ENCODE results near the gene SHISA6.
"Not testable (repeated sequence)": the region's sequence is repeated elsewhere in the genome, so short reads cannot be mapped to it uniquely, and the experiment has no call there.

The SHISA6 gene

DNA sequence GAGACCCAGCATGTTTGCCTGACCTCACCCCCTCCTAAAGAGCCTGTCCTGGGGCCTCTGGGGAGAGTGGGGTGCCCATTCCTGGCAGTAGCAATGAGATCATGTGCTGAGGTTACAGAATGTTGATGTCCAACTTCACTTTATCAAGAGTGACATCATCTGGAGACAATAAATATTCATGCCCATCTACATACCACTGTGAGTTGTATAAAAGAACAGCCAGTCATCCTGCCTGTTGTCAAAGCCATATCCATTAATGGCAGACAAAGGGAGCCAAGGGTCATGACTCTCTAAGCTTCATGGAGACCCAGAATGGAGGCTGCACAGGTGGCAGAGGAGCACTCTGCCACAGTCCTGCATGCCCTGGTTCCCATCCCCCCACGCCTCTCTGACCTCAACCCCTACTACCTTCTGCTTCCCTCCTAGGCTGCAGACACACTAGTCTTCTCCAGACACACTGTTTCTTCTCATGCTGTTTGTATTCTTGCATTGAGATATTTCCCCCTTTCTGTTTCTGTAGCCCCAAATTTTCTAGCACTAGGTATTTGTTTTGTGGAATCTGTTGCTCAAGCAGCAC, 27.1 kb downstream of the SHISA6 start:
- no peak for DNase-seq

DNA sequence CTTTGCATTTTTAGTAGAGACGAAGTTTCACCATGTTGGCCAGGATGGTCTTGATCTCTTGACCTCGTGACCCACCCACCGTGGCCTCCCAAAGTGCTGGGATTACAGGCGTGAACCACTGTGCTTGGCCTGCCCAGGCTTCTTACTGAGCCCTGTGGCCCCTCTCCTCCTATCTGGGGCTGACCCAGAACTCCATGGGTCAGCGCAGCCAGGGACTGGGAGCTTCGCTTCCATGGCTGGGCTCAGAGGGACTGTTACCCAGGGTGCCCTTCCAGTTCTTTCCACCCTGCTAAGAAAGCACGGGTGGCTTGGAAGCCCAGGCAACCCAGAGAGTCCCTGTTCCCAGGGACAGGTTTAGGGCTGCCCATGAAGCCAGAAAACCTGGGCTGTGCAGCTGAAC, 28.2 kb downstream of the SHISA6 start:
- DNase-seq = no peak

DNA sequence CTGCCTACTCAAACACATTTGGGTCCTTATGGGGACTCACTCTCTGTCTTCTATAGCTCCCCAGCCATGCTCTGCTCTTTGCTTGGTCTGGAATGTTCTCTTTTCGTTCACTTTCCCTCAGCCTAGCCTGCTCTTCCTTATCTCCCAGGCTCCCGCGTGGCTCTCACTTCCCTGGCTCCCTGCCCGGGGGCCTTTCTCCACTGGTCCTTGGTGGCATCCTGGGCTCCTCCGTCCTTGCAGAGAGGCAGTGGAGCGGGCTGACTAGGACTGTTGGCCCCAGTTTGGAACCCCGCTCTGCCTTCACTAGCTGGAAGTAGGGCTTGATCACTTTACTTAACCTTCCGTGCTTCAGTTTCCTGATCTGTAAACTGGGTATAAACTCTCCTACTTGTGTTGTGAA, 31.2 kb downstream of the SHISA6 start:
- DNase-seq = no peak

DNA sequence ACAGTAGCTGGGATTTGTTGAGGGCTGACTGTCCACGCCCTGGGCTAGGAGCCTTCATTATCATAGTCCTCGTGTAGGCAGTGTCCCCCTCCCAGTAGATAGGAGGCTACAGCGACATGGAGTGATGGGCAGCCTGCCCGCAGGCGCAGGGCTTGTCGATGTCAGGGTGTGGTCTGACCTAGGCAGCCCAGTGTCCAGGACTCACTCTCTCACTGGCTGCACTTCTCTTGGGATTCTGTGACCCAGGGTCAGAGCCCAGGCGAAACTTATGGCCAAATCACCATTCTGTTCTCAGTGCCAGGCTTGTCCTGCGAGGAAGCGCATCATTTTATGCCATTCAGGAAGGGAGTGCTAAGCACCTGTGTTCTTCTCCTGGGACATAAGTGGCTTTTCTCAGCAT, 32.6 kb downstream of the SHISA6 start:
- DNase-seq = no peak

DNA sequence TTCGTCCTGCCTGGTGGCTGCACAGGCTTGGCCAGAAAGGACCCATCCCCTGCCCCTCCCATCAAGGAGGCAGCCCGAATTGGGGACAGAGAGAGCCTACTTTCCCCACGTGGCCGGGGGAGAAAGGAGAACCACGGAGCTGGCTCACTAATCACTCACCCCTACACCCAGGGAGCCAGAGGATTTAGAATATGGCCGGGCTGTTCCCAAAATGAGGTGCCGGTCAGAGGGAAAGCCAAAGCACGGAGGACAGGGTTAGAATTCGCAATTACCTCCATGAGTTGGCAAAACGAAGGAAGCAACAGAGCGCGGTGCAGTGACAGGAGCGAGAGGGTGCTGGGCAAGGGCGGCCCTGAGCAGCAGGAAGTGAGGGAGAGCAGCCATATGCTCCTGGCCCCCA, 33.1 kb downstream of the SHISA6 start:
- no peak for DNase-seq

DNA sequence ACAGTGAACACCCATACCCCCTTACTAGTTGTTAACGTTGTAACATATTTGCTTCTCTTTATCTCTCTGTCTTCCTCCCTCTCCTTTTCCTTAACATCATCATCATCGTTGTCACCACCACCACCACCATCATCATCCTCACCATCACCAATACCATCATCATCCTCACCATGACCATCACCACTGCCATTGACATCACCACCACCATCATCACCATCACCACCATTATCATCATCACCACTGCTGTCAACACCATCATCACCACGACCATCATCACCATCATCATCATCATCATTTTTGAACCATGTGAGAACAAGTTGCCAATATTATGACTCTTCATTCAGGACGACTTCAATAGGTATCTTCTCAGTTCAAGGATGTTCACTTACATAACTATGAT, 35.5 kb downstream of the SHISA6 start:
- DNase-seq = no peak

DNA sequence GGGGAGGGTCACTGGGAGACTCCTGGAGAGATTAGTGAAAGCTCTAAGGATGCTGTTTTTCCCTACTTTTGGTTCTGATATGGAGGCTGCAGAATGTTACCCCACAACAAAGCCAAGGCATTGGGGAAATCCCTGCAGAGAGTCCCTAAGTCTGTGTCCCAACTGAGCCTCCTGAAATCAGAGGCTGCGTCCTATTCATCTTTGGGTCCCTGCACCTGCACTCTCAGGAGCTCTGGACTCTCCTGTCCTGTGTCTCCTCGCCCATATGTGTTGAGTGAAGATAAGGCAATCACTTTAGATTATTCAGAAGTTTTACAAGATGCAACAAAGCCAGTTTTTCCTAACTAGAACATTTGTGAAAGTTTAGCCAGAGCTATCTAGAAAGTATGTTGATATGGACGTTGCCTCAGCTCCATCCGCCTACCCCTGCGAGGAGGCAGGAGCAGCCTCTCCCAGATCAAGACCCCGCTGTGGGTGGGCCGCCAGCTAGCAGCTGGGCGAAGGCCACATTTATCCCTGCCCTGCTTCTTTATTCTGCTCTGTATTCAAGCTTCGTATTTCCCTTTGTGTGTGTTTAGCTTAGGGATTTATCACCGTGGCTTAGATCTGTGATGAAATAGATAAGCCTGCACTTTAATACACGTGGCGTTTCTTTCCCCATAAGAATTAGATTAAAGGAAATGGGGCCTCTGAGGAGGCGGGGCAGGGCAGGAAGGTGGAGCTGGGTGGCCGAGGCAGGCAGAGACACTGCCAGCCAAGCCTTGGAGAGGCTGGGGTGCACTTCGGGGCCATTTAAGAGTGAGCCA, 37.4 kb downstream of the SHISA6 start:
- DNase-seq = no peak

DNA sequence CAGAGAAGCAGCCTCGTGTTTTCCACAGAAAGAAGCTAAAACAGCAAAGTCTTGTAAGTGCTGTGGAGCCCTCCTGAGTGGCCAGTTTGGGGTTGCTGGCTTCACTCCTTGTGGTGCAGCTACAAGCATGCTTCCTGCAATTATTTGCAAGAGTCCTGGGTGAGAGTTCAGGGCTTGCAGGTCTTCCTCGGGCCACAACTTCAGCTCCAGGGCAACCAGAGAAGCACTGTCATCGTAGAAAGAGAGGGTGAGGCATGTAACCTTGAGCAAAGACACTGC, 37.9 kb downstream of the SHISA6 start:
- no peak for DNase-seq

DNA sequence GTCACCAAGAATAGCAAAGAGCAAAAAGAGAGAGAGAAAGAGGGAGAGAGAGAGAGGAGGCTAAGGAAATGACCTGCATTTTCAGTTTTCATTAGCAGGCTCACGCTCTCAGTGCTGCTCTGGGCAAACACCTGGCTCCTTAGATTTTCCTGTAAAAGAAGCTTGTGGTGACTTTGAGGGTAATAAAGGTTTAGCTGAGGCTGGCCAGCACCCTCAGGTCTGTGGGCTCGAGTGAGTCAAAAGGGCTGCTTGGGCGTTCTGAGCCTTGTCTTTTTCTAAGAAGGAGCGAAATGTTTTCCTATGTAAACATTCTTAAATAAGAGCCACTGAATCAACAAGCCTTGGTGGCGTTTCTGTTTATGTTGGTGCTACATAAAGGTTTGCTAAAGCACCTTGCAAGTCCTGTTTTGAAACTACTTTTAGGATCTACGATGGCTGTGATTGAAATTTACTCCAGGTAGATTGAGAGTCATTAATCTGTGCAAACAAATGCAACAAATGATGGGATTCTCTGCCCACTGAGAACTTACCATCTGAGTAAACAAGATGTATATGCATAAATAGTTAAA, 38.8 kb downstream of the SHISA6 start:
- no peak for DNase-seq

DNA sequence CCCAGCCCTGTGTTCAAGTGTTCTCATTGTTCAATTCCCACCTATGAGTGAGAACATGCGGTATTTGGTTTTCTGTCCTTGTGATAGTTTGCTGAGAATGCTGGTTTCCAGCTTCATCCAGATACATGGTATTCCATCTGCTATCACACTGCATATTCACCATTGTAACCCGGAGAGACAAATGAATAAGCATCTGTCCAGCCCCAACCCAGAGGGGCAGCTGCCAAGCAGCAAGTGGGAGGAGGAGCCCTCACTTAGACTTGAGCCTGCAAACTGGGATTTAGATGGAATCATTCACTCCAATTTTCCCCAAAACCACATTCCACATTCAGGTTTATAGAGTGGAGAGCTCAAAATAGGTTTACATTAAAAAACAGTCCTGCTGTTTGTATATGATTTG, 41.6 kb downstream of the SHISA6 start:
- DNase-seq = no peak

DNA sequence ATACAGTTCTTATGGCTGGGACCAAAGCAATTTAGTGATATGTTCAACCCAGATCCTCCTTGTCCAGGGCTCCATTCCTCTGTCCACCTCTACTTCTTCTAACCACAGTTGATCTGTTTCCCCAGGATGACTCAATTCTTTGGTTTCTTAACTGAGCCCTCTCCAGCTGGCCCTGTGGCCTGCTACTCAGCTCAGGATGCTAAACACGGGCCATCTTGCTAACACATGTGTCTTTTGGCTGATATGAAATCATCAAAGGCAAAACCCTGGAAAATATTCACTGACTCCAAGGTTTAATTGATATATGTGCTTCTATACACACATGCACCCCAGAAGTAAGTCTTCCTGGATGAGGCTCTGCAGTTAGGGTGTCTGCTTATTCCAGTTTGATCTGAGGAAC, 43.8 kb downstream of the SHISA6 start:
- no peak for DNase-seq

DNA sequence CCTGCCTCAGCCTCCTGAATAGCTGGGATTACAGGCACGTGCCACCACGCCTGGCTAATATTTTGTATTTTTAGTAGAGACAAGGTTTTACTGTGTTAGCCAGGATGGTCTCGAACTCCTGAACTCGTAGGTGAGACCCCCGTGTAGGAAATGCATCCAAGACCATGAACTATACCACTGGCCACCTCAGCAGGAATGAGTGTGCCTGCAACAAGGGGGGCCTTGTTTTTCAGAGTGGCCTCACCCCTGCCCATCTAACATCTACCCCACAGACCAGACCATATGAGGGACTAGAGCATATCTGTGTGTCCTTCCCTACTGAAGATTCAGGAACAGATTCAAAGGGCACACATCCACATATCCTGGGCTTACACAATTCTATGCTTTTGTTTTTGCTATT, 44.9 kb downstream of the SHISA6 start:
- no peak for DNase-seq

DNA sequence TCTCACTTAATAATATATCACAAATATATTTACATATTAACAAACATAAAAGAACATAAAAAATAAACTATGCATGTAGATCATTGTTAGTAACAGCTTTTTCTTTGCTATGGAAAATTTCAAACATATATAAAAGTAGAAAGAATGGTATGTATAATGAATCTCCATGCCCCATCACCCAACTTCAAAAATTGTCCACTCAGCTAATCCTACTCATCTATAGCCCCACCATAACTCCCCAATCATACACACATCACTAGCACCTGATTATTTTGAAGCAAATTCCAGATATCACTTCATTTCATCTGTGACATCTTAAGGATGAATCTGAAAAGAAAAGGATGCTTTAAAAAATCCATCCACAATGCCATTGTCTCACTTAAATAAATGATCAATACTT, 46.8 kb downstream of the SHISA6 start:
- DNase-seq = no peak

DNA sequence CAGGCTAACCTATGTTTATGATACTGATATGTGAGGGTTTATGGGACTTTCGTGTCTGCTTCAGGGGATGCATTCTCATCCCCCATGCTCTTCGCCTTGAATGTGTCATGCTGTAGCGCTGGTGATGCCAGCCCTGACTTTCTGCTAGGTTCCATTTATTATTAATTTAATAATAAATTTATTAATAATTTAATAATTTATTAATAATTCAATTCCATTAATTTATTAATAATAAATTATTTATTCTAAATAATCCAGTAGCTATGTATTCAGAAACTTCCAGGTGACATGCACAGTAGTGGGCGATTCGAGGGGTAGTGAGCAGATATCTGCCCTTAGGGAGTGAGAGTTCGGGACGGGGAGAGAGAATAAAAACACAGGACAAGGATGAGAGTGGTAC, 49.8 kb downstream of the SHISA6 start:
- no peak for DNase-seq

DNA sequence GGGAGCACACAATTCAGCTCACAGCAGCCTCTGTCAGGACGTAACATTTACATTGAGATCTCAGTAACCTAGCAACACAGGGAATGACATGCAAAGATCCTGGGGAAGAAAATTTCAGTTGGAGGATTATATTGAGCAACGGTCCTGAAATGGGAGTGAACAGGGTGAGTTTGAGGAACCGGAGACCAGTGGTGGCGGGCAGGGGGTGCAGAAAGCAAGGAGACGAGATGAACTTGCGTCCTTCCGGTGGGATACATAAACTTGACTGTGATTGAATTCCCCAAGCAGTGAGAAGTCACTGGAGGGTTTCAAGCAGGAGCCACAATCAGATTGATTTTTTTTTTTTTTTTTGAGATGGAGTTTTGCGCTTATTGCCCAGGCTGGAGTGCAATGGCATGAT, 51.5 kb downstream of the SHISA6 start:
- no peak for DNase-seq

DNA sequence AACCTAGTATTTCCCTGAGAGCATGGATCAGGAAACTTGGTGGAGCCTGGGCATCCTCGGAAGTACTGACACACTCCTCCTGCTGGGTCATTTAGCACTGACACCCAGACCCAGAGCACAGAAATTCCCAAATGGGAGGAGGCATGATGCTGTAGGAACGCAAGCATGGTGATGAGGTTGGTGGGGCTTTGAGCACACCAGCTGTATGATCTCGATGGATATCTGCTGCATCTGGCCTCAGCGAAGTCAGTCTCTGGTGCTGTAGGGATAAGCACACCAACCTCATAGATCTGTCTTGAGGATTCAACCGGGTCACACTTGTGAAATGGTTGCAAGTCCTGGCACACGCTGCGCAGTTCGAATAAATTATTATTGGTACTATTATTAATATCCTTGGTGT, 52.5 kb downstream of the SHISA6 start:
- DNase-seq = no peak

DNA sequence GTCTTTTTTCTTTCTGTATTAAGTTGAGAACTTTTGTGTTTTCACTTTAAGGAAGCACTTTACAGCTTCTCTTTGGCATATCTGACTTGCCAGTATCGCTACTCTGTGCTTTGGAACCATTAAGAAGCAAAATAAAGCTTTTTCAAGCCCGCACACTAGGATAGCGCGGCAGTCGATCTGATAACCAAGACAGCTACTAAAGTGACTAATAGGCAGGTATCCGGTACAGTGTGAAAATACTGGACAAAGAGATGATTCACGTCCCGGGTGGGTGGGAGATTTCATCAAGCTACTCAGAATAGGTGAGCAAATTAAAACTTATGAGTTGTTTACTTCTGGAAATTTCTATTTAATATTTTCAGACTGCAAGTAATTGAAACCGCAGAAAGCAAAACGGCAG, 53.8 kb downstream of the SHISA6 start:
- no peak for DNase-seq

DNA sequence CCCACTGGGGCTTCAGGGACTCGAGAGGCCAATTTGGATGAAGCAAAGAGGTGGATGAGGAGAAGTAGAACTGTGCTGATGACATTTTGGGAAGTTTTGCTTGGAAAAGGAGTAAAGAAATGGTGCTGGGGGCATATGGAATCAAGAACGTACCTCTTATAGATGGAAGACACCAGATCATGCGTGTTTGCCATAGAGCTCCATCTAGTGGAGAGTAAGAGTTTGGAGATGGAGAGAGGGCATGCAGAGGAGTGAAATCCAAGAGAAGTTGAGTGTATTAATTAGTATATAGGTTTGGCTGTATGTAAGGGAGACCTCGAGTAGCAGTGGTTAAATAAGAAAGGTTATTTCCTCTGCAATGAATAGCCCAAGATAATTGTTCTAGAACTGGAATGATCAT, 56.0 kb downstream of the SHISA6 start:
- no peak for DNase-seq

DNA sequence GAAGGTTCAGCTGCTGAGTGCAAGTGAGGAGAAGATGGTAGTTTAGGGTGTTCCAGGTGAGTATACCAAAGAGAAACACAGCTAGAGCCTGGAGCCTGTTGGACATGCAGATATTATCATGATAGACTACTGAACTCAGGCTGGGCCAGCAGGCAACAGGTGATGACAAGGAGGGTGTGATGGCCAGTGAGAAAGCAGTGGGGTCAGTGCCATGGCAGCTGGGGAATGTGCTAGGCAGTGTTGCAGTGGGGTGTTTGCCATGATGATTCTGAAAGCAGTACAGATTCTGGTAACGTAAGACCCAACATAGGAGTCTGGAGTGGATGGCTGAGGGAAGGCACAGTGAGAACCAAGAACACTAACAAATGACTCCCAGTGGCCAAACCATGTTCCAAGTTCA, 57.4 kb downstream of the SHISA6 start:
- no peak for DNase-seq

DNA sequence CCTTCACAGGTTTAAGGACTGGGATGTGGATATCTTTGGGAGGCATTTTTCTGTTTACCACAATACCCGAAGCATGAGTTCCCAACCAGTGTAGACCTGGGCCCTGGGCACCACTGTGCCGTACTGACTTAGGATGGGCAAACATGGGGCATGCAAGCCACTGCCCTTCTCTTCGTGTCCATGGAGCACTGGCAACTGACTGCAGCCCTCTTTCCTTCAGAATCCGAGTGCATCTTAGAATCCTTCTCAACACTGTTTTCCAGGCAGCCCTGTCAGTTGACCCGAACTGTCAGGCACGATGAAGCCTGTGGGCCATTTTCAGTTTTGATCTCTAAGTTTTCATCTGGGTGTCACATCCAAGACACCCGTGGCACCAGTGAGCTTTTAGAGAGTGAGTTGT, 59.2 kb downstream of the SHISA6 start:
- no peak for DNase-seq

DNA sequence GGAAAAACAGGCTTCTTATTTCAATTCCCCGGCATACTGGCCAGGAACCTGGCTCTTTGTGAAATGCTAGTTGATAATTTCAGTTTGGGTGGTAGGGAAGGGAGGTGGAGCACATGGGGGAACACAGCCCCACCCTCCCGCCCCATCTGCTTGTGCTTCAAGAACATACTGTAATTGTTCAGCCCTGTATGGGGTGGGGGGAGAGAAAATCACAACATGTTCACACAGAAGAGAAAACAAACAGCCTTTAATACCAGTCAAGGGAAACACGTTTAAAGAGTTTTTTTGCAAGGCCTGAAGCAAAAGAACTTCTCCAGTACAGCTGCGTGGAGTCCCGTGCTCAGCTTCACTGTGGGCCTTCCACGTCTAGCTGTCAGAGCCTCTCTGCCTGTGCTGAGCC, 59.7 kb downstream of the SHISA6 start:
- no peak for DNase-seq

DNA sequence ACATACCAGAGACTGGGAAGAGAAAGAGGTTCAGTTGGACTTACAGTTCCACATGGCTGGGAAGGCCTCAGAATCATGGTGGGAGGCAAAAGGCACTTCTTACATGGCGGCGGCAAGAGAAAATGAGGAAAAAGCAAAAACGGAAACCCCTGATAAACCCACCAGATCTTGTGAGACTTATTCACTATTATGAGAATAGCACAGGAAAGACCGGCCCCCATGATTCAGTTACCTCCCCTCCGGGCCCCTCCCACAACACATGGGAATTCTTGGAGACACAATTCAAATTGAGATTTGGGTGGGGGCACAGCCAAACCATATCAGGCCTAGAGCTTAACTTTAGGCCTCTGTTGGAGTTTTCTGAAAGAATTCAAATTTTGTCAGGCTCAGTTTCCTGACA, 60.9 kb downstream of the SHISA6 start:
- DNase-seq = not testable (repeated sequence)

DNA sequence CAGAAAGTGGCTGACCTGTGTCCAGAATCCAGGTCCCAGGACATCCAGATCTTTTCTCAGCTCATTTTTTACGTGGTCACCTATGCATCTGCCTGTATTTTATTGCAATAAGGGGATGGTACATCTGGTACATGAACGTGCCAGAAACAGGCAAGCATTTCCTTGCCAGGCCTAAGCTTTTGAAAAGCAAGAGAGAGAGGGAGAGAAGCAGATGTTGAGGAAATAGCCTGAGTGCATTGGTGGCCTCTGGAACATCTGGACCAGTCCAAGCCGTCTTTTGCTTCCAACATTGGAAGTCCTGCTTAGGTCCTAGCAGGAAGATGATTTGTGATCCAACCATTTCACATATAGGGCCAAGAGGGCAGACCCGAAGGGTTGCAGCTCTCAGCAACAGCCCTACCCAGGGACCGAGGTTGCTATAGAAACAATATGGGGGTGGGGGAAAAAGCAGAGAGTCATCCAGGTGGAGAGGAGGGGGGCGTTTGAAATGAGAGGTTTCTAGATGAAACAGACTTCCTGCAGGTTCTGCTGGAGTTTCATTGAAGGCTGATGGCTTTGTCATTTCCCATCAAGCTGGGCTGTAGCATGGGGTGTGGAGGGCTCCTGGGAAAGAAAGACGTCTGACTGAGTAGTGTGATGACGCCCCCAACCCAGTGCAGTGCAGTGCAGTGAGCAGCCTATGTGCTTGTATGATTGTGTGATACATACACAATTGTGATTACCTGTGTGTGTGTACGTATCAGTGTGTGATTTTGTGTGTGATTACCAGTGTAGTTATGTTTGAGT, 61.6 kb downstream of the SHISA6 start:
- DNase-seq = no peak

DNA sequence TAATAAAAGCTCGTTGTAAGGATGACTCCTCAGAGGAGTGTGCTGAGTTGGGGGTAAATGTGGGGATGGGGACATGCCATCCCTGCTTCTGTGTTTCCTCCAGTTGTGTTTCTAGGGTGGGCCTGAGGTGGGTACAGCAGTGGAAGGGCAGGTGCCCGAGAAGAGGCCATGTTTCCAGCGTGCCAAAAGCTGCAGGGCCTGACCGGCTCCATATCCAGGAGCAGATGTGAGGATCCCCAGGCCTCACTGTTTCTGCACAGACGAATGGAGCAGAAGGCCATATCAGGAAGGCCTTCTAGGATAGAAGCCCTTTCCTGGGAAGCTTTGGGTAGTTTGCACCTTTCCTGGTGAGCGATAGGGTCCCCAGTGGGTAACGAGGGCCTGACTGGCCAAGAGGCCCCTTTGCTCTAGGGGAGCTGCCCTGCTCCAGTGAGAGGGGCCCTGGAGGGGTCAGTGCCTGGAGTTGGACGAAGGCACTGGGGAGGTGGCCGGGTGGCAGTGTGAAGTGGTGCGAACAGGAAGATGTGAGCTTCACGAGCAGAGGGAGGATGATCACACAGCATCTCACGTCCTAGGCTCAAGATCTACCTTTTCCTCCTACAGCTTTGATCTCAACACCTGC, 62.9 kb downstream of the SHISA6 start:
- no peak for DNase-seq
